COR-L47 (cell line): ENCODE measurements around the gene SLMAP.

ENCODE experiments used
- DNase-seq: peaks from one replicate; lab custom pipeline; 2025; lab: John Stamatoyannopoulos, UW

The SLMAP gene

GRCh38 chr3:57942388-57942787 lies 186.3 kb downstream of the SLMAP start:
- DNase-seq: no peak

- no peak for DNase-seq
Observed at GRCh38 chr3:57942872-57943283, 186.8 kb downstream of the SLMAP start.

GRCh38 chr3:57943525-57944495 lies 187.7 kb downstream of the SLMAP start:
- DNase-seq: no peak

- DNase-seq: no peak
Observed at GRCh38 chr3:57946970-57947381, 190.9 kb downstream of the SLMAP start.

GRCh38 chr3:57948080-57948671 lies 192.1 kb downstream of the SLMAP start:
- DNase-seq: no peak

- DNase-seq: no peak
Observed at GRCh38 chr3:57948781-57949242, 192.7 kb downstream of the SLMAP start.

- DNase-seq: no peak
Observed at GRCh38 chr3:57949344-57949743, 193.2 kb downstream of the SLMAP start.

- DNase-seq: no peak
Observed at GRCh38 chr3:57949785-57950615, 193.9 kb downstream of the SLMAP start.

GRCh38 chr3:57951066-57951882 lies 195.2 kb downstream of the SLMAP start:
- no peak for DNase-seq

GRCh38 chr3:57952208-57952631 lies 196.1 kb downstream of the SLMAP start:
- DNase-seq: no peak

- no peak for DNase-seq
Observed at GRCh38 chr3:57952651-57953050, 196.5 kb downstream of the SLMAP start.

GRCh38 chr3:57953576-57953975 lies 197.5 kb downstream of the SLMAP start:
- DNase-seq: no peak

- DNase-seq: no peak
Observed at GRCh38 chr3:57956119-57956832, 200.2 kb downstream of the SLMAP start.

GRCh38 chr3:57956833-57957174 lies 200.7 kb downstream of the SLMAP start:
- DNase-seq: no peak

- DNase-seq: no peak
Observed at GRCh38 chr3:57957824-57958223, 201.7 kb downstream of the SLMAP start.

- DNase-seq: no peak
Observed at GRCh38 chr3:57958642-57959422, 202.7 kb downstream of the SLMAP start.

- no peak for DNase-seq
Observed at GRCh38 chr3:57959423-57960173, 203.5 kb downstream of the SLMAP start.

GRCh38 chr3:57960174-57960505 lies 204.0 kb downstream of the SLMAP start:
- DNase-seq: no peak

- DNase-seq: no peak
Observed at GRCh38 chr3:57961177-57961827, 205.2 kb downstream of the SLMAP start.
